HG03469 (cell line): ENCODE results near the gene SUGCT.
"Not testable (repeated sequence)": the region's sequence is repeated elsewhere in the genome, so short reads cannot be mapped to it uniquely, and the experiment has no call there.

Source experiments
- ATAC-seq: cut with Tn5 transposase; IDR thresholded peaks from one replicate; pipeline ENCODE4 v1.9.1; 2021; ENCODE audit warnings: mild to moderate bottlenecking, moderate library complexity, moderate number of reproducible peaks; ENCODE audit not compliant: unreplicated experiment

The SUGCT gene

GRCh38 chr7:40394400-40394799 is 259.6 kb downstream of the SUGCT start:
- ATAC-seq, result no peak

- ATAC-seq, result no peak
Measured at GRCh38 chr7:40400525-40400924, 265.7 kb downstream of the SUGCT start.

GRCh38 chr7:40401406-40401805 is 266.6 kb downstream of the SUGCT start:
- ATAC-seq, result no peak

GRCh38 chr7:40402661-40403060 is 267.9 kb downstream of the SUGCT start:
- no peak for ATAC-seq

GRCh38 chr7:40403703-40404476 is 269.1 kb downstream of the SUGCT start:
- ATAC-seq, result no peak

GRCh38 chr7:40405991-40406390 is 271.2 kb downstream of the SUGCT start:
- no peak for ATAC-seq

- ATAC-seq, result no peak
Measured at GRCh38 chr7:40412323-40412722, 277.5 kb downstream of the SUGCT start.

- ATAC-seq, result not testable (repeated sequence)
Measured at GRCh38 chr7:40414704-40415103, 279.9 kb downstream of the SUGCT start.

GRCh38 chr7:40418448-40418847 is 283.6 kb downstream of the SUGCT start:
- no peak for ATAC-seq

GRCh38 chr7:40418983-40419382 is 284.2 kb downstream of the SUGCT start:
- ATAC-seq, result no peak

GRCh38 chr7:40419806-40420205 is 285.0 kb downstream of the SUGCT start:
- no peak for ATAC-seq

- ATAC-seq, result no peak
Measured at GRCh38 chr7:40421433-40421832, 286.6 kb downstream of the SUGCT start.

- no peak for ATAC-seq
Measured at GRCh38 chr7:40425696-40426095, 290.9 kb downstream of the SUGCT start.

GRCh38 chr7:40428421-40428820 is 293.6 kb downstream of the SUGCT start:
- no peak for ATAC-seq

GRCh38 chr7:40429826-40430225 is 295.0 kb downstream of the SUGCT start:
- ATAC-seq, result no peak

GRCh38 chr7:40432046-40432445 is 297.2 kb downstream of the SUGCT start:
- ATAC-seq, result no peak

GRCh38 chr7:40436710-40437109 is 301.9 kb downstream of the SUGCT start:
- ATAC-seq, result no peak

- no peak for ATAC-seq
Measured at GRCh38 chr7:40437498-40437897, 302.7 kb downstream of the SUGCT start.

GRCh38 chr7:40437936-40438634 is 303.3 kb downstream of the SUGCT start:
- no peak for ATAC-seq

GRCh38 chr7:40439686-40440085 is 304.9 kb downstream of the SUGCT start:
- no peak for ATAC-seq

- no peak for ATAC-seq
Measured at GRCh38 chr7:40447345-40447744, 312.5 kb downstream of the SUGCT start.

- no peak for ATAC-seq
Measured at GRCh38 chr7:40455485-40455884, 320.7 kb downstream of the SUGCT start.
